NB4 (cell line): ENCODE results near the gene SLC66A3.

Experiments used
- DNase-seq: peaks from one replicate; pipeline ENCODE4 v3.0.0; 2010; ENCODE audit warnings: low read depth
- H3K4me3 ChIP-seq: one replicate; pipeline ENCODE4 v1.5.1; 2011; ENCODE audit warnings: mild to moderate bottlenecking, low read depth, low read length, moderate library complexity
- MAX ChIP-seq: IDR thresholded peaks from 2 replicates; pipeline ENCODE4 v1.6.1; 2011; ENCODE audit warnings: low read depth, low read length
- MYC ChIP-seq: IDR thresholded peaks from 2 replicates; pipeline ENCODE4 v1.6.1; 2011; ENCODE audit warnings: low read depth, low read length
- POLR2A ChIP-seq: IDR thresholded peaks from 2 replicates; pipeline ENCODE4 v1.6.1; 2011; ENCODE audit warnings: mild to moderate bottlenecking; ENCODE audit not compliant: insufficient read length; ENCODE audit errors: extremely low read depth
- TF ChIP-seq, protein P1 (sequence below): IDR thresholded peaks from one replicate; pipeline ENCODE4 v1.5.1; 2012; ENCODE audit warnings: low read depth, low read length

SLC66A3 gene

GRCh38 chr2:11121823-11122155 lies 33.5 kb upstream of the SLC66A3 start:
- TF ChIP-seq POLR2A (no peak), MYC (no peak), MAX (no peak)
- TF ChIP-seq, protein P1, sequence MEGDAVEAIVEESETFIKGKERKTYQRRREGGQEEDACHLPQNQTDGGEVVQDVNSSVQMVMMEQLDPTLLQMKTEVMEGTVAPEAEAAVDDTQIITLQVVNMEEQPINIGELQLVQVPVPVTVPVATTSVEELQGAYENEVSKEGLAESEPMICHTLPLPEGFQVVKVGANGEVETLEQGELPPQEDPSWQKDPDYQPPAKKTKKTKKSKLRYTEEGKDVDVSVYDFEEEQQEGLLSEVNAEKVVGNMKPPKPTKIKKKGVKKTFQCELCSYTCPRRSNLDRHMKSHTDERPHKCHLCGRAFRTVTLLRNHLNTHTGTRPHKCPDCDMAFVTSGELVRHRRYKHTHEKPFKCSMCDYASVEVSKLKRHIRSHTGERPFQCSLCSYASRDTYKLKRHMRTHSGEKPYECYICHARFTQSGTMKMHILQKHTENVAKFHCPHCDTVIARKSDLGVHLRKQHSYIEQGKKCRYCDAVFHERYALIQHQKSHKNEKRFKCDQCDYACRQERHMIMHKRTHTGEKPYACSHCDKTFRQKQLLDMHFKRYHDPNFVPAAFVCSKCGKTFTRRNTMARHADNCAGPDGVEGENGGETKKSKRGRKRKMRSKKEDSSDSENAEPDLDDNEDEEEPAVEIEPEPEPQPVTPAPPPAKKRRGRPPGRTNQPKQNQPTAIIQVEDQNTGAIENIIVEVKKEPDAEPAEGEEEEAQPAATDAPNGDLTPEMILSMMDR = no peak
- no peak overlapping the region for H3K4me3 ChIP-seq
- no peak for DNase-seq

- TF ChIP-seq MAX (no peak), MYC (no peak), POLR2A (no peak)
- TF ChIP-seq, protein P1 = no peak
- peak; percentile 43 for DNase-seq
- no peak overlapping the region for H3K4me3 ChIP-seq
Measured at GRCh38 chr2:11122380-11122779, 32.9 kb upstream of the SLC66A3 start.

GRCh38 chr2:11123001-11123809 lies 32.1 kb upstream of the SLC66A3 start:
- DNase-seq = no peak
- H3K4me3 ChIP-seq = no peak overlapping the region
- TF ChIP-seq MYC (no peak), POLR2A (no peak)

DNA sequence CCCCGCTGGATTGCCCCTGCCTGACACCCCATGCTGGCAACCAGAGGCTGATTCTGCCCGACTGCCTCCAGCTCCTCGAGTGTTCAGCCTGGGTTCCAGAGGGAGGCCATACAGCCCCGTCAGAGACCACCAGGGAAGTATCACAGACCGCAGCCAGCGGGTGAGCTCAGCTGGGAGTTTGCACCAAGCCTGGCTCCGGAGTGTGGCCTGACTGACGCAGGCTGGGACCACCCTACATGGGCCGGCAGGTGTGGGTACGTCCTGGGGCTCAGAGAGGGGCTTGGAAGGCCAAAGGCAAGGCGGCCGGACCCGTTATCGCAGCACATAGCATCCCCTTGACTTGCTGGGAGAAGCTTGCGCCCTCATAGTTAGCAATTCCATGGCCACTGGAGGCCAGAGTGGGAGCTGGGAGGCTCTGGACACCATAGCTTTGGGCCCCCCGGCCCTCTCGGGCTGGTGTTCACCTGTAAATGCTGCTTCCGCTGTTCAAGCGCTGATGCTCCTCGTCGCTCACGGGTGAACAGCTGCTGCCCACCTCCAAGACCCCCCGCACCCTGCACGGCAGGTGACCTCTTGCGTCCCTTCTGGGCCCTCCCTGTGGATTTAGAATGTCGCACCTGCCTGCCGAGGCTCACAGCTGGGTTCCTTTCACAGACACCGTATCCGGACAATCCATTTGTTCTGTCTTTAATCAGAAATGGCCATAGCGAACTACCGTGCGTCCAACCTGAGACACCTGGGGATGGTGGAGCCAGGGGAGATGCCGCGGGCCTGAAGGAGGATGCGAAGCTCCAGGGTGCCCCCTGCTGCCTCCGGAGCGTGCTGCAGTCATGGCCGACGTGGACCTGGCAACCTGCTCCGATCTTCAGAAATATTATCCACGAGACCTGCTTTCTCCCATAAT lies 31.2 kb upstream of the SLC66A3 start:
- TF ChIP-seq POLR2A (no peak), MAX (peak; percentile 48; the same call in 1 of the 2 replicates), MYC (no peak)
- TF ChIP-seq, protein P1 = peak; percentile 94
- peak; percentile 67 for DNase-seq
- H3K4me3 ChIP-seq = no peak overlapping the region

DNA sequence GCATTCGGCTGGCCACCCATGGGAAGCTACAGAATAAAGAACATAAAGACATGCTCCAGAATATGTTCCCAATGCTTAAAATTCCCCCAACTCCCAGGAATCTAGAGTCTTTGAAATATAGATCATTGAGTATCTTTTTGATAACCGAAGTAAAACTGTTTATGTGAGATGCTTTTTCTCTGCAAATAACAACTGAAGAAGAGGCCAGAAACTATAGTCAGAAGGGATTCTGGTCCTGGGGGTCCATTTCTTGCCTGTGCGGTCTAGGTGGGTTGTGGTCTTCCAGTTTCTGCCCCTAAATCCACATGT lies 30.6 kb upstream of the SLC66A3 start:
- no peak for DNase-seq
- no peak overlapping the region for H3K4me3 ChIP-seq
- TF ChIP-seq POLR2A = no peak
- no peak for TF ChIP-seq MYC
- TF ChIP-seq, protein P1 = no peak
- no peak for TF ChIP-seq MAX

- TF ChIP-seq MYC (no peak), MAX (no peak), POLR2A (no peak)
- TF ChIP-seq, protein P1 = no peak
- H3K4me3 ChIP-seq = no peak overlapping the region
- no peak for DNase-seq
Measured at GRCh38 chr2:11127761-11128160, 27.5 kb upstream of the SLC66A3 start.
